ENCODE data around the gene ANP32B.

- TF ChIP-seq CTCF (IDR thresholded peaks at IDR 0.05; ENCODE audit: poor library complexity) (no peak), EZH2 (IDR thresholded peaks at IDR 0.05; ENCODE audit: borderline replicate concordance) (no peak), EZH2phosphoT487 (IDR thresholded peaks at IDR 0.05; ENCODE audit: low read depth, severe bottlenecking, unreplicated experiment) (no peak)
These were observed 74.1 kb downstream of the ANP32B start for GRCh38 chr9:98057138-98057799.

Measured in hepatocyte (in vitro differentiated cells).